Activated T-helper 2 cell treated with anti-CD3 and anti-CD28 coated beads, Interferon-gamma antibody, Interleukin-2, Interleukin-4, amounts not matched to agents 10 μg/mL and 5 μg/mL and 100 μg/mL, durations not matched to agents 14 hours and 24 hours and 36 hours (primary cell): Measurements from ENCODE around the gene PKN2. TPM values are rescaled to one million over a fixed set of nuclear protein-coding genes. Genes with fewer than 3 reads are reported as not detected.
A peak's percentile ranks its signal among the peaks of the same experiment; 100 is the strongest.

Source experiments
- DNase-seq: peaks from one replicate; pipeline ENCODE4 v3.0.0; 2021; ENCODE audit warnings: low spot score
- H3K27ac Mint-ChIP-seq: one replicate; pipeline ENCODE4 v1.8.0; 2021; ENCODE audit warnings: mixed read lengths
- H3K27me3 Mint-ChIP-seq: one replicate; pipeline ENCODE4 v1.8.0; 2021; ENCODE audit warnings: low read depth, mixed read lengths
- H3K36me3 Mint-ChIP-seq: one replicate; pipeline ENCODE4 v1.8.0; 2021; ENCODE audit warnings: low read depth, mixed read lengths
- H3K4me1 Mint-ChIP-seq: one replicate; pipeline ENCODE4 v1.8.0; 2021; ENCODE audit warnings: low read depth, mixed read lengths
- H3K4me3 Mint-ChIP-seq: one replicate; pipeline ENCODE4 v1.8.0; 2021; ENCODE audit warnings: low read depth, mild to moderate bottlenecking, moderate library complexity, mixed read lengths
- H3K9me3 Mint-ChIP-seq: one replicate; pipeline ENCODE4 v1.8.0; 2021; ENCODE audit warnings: mixed read lengths
- intact Hi-C: fragments of 100-400 bp; cut with micrococcal nuclease; formaldehyde crosslinking; loops from one replicate; pipeline ENCODE4 v1.15.1; 2023
- total RNA-seq: library from RNA; stranded (reverse); gene quantifications from 2 replicates; pipeline ENCODE4 v1.2.3, GENCODE V29; 2022

The PKN2 gene
- total RNA-seq, 1 donor from 2014 or later = 21.2 TPM

DNA sequence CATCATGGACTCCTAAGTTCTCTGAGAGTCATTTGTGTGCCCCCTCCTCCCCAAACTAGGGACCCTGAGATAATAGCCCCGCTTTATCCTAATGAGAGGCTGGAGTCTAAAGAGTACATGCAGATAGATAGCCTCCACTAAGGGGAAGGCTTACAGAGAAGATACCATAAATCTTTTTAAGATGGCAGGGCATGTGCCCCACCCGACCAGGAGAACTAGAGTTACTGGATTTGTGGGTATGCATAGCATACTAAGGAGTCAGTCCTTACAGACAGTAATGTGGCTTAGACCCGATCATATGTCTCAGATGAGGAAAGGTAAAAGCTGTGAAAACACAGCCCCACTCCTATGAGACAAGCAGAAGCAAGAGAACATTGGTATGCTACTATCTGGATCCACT is 25.7 kb upstream of the PKN2 start:
- intact Hi-C loops = no loop called here
- H3K4me3 Mint-ChIP-seq = no peak overlapping the region

DNA sequence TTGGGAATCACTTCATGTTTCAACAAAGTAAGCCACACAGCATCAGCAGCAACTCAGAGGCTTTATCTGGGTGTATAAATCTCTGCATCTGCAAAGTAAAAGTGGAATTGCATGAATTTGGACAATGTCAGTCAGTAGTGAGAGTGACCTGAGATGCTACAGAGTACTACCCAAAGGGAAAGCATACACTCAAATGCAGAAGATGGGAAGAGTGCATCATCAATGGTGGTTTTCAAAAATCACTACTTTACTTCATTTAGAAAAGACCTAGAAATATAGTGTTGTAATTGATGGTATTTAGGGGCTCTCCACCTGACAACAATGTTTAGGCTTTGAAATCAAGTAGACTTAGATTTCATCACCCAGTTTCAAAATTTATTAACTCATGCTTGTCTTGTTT is 24.5 kb upstream of the PKN2 start:
- Mint-ChIP-seq H3K36me3 (no peaks in the 10 kb centered on the region), H3K27ac (no peak overlapping the region), H3K4me1 (peaks cover 33% of the 10 kb centered on the region), H3K27me3 (peaks cover 4% of the 10 kb centered on the region), H3K4me3 (no peak overlapping the region), H3K9me3 (no peaks in the 10 kb centered on the region)
- no peak for DNase-seq
- intact Hi-C loops = no loop called here

More for the DNA sequence above, 25.7 kb upstream of the PKN2 start:
- Mint-ChIP-seq H3K4me1 (peaks cover 33% of the 10 kb centered on the region), H3K27me3 (peaks cover 4% of the 10 kb centered on the region), H3K27ac (no peak overlapping the region), H3K36me3 (no peaks in the 10 kb centered on the region), H3K9me3 (no peaks in the 10 kb centered on the region)
- no peak for DNase-seq

- intact Hi-C loops = loop anchor here (1.0 kb wide), 1 partner anchor 23 kb away; the partner anchor contains the start of gene PKN2
- no peaks in the 10 kb centered on the region for H3K9me3 Mint-ChIP-seq
- no peak for DNase-seq
- H3K4me1 Mint-ChIP-seq = peaks cover 31% of the 10 kb centered on the region
- peak overlapping the region; percentile 49 for H3K4me3 Mint-ChIP-seq
- H3K27ac Mint-ChIP-seq = peak overlapping the region; percentile 76
- no peaks in the 10 kb centered on the region for H3K36me3 Mint-ChIP-seq
- peaks cover 4% of the 10 kb centered on the region for H3K27me3 Mint-ChIP-seq
Measured at GRCh38 chr1:88661188-88661587, 22.9 kb upstream of the PKN2 start.

GRCh38 chr1:88661951-88662699 is 21.9 kb upstream of the PKN2 start:
- Mint-ChIP-seq H3K36me3 (no peaks in the 10 kb centered on the region), H3K4me3 (no peak overlapping the region), H3K9me3 (no peaks in the 10 kb centered on the region), H3K27me3 (peaks cover 8% of the 10 kb centered on the region), H3K4me1 (peaks cover 31% of the 10 kb centered on the region), H3K27ac (no peak overlapping the region)
- no peak for DNase-seq
- intact Hi-C loops = loop anchor here (1.0 kb wide), 1 partner anchor 22 kb away; the partner anchor contains the start of gene PKN2

GRCh38 chr1:88662723-88663122 is 21.4 kb upstream of the PKN2 start:
- DNase-seq = no peak
- no peak overlapping the region for H3K4me3 Mint-ChIP-seq
- no peaks in the 10 kb centered on the region for H3K9me3 Mint-ChIP-seq
- no peaks in the 10 kb centered on the region for H3K36me3 Mint-ChIP-seq
- intact Hi-C loops = no loop called here
- peaks cover 7% of the 10 kb centered on the region for H3K27me3 Mint-ChIP-seq
- H3K27ac Mint-ChIP-seq = no peak overlapping the region
- H3K4me1 Mint-ChIP-seq = peaks cover 30% of the 10 kb centered on the region

- H3K4me1 Mint-ChIP-seq = no peaks in the 10 kb centered on the region
- no peak overlapping the region for H3K4me3 Mint-ChIP-seq
- no peak for DNase-seq
- H3K36me3 Mint-ChIP-seq = no peaks in the 10 kb centered on the region
- H3K27ac Mint-ChIP-seq = no peak overlapping the region
- peaks cover 39% of the 10 kb centered on the region for H3K27me3 Mint-ChIP-seq
- H3K9me3 Mint-ChIP-seq = no peaks in the 10 kb centered on the region
- intact Hi-C loops = no loop called here
Measured at GRCh38 chr1:88668405-88668804, 15.7 kb upstream of the PKN2 start.

- Mint-ChIP-seq H3K4me1 (no peaks in the 10 kb centered on the region), H3K9me3 (no peaks in the 10 kb centered on the region), H3K4me3 (no peak overlapping the region), H3K36me3 (no peaks in the 10 kb centered on the region), H3K27ac (no peak overlapping the region), H3K27me3 (peaks cover 47% of the 10 kb centered on the region)
- no peak for DNase-seq
- intact Hi-C loops = no loop called here
Measured at GRCh38 chr1:88670462-88670861, 13.6 kb upstream of the PKN2 start.

DNA sequence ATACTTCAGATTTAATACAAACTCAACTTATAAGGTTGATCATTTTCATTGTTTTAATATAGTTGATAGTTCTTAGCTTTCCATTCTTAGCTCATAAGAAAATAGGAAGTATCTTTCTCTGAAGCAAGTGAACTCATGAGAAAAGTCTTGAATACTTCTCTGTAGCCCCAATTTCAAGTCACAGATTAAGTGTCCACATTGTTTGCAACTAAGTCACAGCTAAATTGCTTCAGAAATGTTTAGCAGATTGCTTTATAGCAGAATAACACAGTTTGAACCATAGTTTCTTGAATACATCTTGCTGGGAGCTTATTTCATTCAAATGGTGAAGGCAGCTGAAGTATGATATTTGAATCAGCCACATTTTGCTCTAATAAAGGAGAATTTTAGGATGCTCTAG is 10.6 kb upstream of the PKN2 start:
- intact Hi-C loops = no loop called here
- no peak overlapping the region for H3K4me3 Mint-ChIP-seq
- H3K27me3 Mint-ChIP-seq = peaks cover 35% of the 10 kb centered on the region
- no peaks in the 10 kb centered on the region for H3K9me3 Mint-ChIP-seq
- no peaks in the 10 kb centered on the region for H3K4me1 Mint-ChIP-seq
- H3K36me3 Mint-ChIP-seq = no peaks in the 10 kb centered on the region
- no peak overlapping the region for H3K27ac Mint-ChIP-seq
- no peak for DNase-seq

DNA sequence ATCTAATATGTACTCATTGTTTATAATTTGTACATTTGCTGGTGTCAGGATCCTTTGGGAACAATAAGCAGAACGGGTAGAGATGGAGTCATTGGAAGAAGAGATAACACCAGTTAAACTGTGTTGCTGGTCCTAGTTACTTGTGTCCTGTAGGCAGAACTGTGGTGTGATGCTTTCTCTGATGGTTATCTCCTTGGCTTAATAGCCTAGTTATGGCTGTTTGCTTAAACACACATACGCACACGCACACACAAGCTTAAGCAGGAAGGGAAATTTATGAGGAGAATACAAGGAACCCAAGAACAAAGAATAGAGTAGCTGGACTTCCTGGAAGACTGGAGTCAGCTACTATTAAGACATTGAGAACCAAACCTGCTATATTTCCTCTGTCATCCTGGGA is 5.7 kb upstream of the PKN2 start:
- peaks cover 17% of the 10 kb centered on the region for H3K27me3 Mint-ChIP-seq
- H3K4me1 Mint-ChIP-seq = peaks cover 7% of the 10 kb centered on the region
- H3K4me3 Mint-ChIP-seq = no peak overlapping the region
- intact Hi-C loops = no loop called here
- H3K36me3 Mint-ChIP-seq = no peaks in the 10 kb centered on the region
- H3K9me3 Mint-ChIP-seq = no peaks in the 10 kb centered on the region
- no peak overlapping the region for H3K27ac Mint-ChIP-seq
- DNase-seq = no peak

- no peak overlapping the region for H3K27ac Mint-ChIP-seq
- H3K27me3 Mint-ChIP-seq = peaks cover 9% of the 10 kb centered on the region
- intact Hi-C loops = loop anchor here (5.0 to 10.0 kb wide), 3 partner anchors 1346 to 1986 kb away; partner anchors contain the start of genes HS2ST1 and SELENOF
- no peaks in the 10 kb centered on the region for H3K36me3 Mint-ChIP-seq
- H3K4me3 Mint-ChIP-seq = no peak overlapping the region
- no peak for DNase-seq
- H3K4me1 Mint-ChIP-seq = peaks cover 12% of the 10 kb centered on the region
- no peaks in the 10 kb centered on the region for H3K9me3 Mint-ChIP-seq
Measured at GRCh38 chr1:88680471-88680870, 3.6 kb upstream of the PKN2 start.

DNA sequence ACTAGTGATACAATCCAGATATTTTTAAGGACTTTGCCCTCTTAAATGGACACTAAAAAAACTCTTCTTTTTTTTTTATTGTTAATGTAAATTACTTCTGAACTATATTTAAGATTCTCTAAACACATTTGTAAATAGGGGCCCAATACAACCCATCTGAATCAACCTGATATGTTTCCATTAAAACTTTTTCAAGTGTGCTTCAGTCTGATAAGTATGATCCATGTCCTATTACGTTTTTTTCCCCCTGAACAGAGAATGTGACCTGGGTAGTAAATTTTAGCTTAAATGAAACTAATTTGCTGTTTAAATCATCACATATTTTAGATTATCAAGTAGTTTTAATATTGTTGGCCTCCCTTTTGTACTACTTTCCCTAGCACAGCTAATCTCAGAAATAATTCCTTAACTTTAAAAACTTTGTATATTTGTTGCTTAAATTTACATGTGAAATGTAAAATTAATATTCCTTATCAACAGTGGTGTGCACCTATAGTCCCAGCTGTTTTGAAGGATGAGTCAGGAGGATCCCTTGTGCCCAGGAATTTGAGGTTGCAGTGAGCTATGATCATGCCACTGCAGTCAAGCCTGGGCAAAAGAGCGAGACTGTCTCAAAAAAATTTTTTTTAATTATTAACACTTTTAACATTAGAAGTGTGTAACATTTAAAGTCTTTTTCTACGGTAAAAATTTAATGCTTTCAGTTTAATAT is 3.0 kb upstream of the PKN2 start:
- Mint-ChIP-seq H3K36me3 (no peaks in the 10 kb centered on the region), H3K27me3 (peaks cover 9% of the 10 kb centered on the region), H3K4me1 (peaks cover 13% of the 10 kb centered on the region), H3K9me3 (no peaks in the 10 kb centered on the region), H3K27ac (no peak overlapping the region), H3K4me3 (no peak overlapping the region)
- intact Hi-C loops = loop anchor here (5.0 to 10.0 kb wide), 3 partner anchors 1346 to 1986 kb away; partner anchors contain the start of genes HS2ST1 and SELENOF
- no peak for DNase-seq

- DNase-seq = peak; percentile 54
- H3K27me3 Mint-ChIP-seq = peaks cover 7% of the 10 kb centered on the region
- H3K4me3 Mint-ChIP-seq = peak overlapping the region; percentile 99
- peaks cover 22% of the 10 kb centered on the region for H3K4me1 Mint-ChIP-seq
- H3K36me3 Mint-ChIP-seq = peaks cover 5% of the 10 kb centered on the region
- peak overlapping the region; percentile 98 for H3K27ac Mint-ChIP-seq
- no peaks in the 10 kb centered on the region for H3K9me3 Mint-ChIP-seq
- intact Hi-C loops = loop anchor here (1.0 to 10.0 kb wide), 6 partner anchors 23 to 1990 kb away; partner anchors contain the start of genes GTF2B, HS2ST1 and SELENOF
Measured at GRCh38 chr1:88684482-88685258, 597 bp downstream of the PKN2 start.
